Osteocyte (in vitro differentiated cells): Measurements from ENCODE around the gene SPRR5. TPM values are rescaled to one million over a fixed set of nuclear protein-coding genes. Genes with fewer than 3 reads are reported as not detected.
A peak's percentile ranks its signal among the peaks of the same experiment; 100 is the strongest.

Experiments used
- DNase-seq: peaks from one replicate; pipeline ENCODE4 v3.0.0; 2021; ENCODE audit warnings: mixed read lengths; ENCODE audit not compliant: unreplicated experiment; ENCODE audit errors: extremely low spot score
- H3K27ac Mint-ChIP-seq: one replicate; pipeline ENCODE4 v1.8.0; 2021; ENCODE audit warnings: mild to moderate bottlenecking, mixed read lengths; ENCODE audit not compliant: unreplicated experiment
- H3K27me3 Mint-ChIP-seq: one replicate; pipeline ENCODE4 v1.8.0; 2021; ENCODE audit warnings: mixed read lengths; ENCODE audit not compliant: unreplicated experiment
- H3K36me3 Mint-ChIP-seq: one replicate; pipeline ENCODE4 v1.8.0; 2021; ENCODE audit warnings: mixed read lengths; ENCODE audit not compliant: unreplicated experiment
- H3K4me1 Mint-ChIP-seq: one replicate; pipeline ENCODE4 v1.8.0; 2021; ENCODE audit warnings: mixed read lengths; ENCODE audit not compliant: unreplicated experiment
- H3K4me3 Mint-ChIP-seq: one replicate; pipeline ENCODE4 v1.8.0; 2021; ENCODE audit warnings: mild to moderate bottlenecking, moderate library complexity, mixed read lengths; ENCODE audit not compliant: unreplicated experiment
- H3K9me3 Mint-ChIP-seq: one replicate; pipeline ENCODE4 v1.8.0; 2021; ENCODE audit warnings: mixed read lengths; ENCODE audit not compliant: unreplicated experiment
- total RNA-seq: library from RNA; stranded (reverse); gene quantifications from 2 replicates; pipeline ENCODE4 v1.2.1, GENCODE V29; 2021
- TF ChIP-seq, protein P1 (sequence below): fragments of 200-600 bp; sonication (generic); IDR thresholded peaks from 2 replicates; pipeline ENCODE4 v1.5.0; 2021; ENCODE audit warnings: antibody characterized with exemption, mild to moderate bottlenecking, moderate library complexity

SPRR5 gene
- total RNA-seq, 1 donor from 2014 or later: not detected

DNA sequence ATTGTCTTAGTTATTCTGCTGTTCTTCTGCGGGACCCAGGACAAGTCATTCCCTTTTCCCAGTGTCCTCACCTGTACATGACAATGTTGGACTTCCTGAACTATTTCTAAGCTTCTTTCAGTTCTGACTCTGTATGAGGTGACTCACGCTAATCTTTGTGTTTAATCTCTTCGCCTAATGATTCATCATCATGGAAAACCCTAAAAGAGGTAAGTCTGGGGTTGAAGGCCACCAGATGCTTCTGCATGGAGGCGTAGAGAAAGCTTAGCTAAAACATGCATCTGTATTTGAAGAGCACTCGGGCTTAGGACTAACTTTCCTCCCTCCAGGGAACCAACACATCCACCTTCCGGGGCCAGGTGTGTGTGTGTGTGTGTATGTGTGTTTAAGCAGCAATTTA is 7.4 kb downstream of the SPRR5 start:
- Mint-ChIP-seq H3K4me3 (no peak overlapping the region), H3K9me3 (peaks cover 8% of the 10 kb centered on the region), H3K27ac (no peak overlapping the region), H3K36me3 (no peaks in the 10 kb centered on the region), H3K4me1 (no peaks in the 10 kb centered on the region), H3K27me3 (no peaks in the 10 kb centered on the region)
- TF ChIP-seq, protein P1, sequence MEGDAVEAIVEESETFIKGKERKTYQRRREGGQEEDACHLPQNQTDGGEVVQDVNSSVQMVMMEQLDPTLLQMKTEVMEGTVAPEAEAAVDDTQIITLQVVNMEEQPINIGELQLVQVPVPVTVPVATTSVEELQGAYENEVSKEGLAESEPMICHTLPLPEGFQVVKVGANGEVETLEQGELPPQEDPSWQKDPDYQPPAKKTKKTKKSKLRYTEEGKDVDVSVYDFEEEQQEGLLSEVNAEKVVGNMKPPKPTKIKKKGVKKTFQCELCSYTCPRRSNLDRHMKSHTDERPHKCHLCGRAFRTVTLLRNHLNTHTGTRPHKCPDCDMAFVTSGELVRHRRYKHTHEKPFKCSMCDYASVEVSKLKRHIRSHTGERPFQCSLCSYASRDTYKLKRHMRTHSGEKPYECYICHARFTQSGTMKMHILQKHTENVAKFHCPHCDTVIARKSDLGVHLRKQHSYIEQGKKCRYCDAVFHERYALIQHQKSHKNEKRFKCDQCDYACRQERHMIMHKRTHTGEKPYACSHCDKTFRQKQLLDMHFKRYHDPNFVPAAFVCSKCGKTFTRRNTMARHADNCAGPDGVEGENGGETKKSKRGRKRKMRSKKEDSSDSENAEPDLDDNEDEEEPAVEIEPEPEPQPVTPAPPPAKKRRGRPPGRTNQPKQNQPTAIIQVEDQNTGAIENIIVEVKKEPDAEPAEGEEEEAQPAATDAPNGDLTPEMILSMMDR: no peak
- DNase-seq: no peak

- Mint-ChIP-seq H3K4me3 (no peak overlapping the region), H3K27me3 (no peaks in the 10 kb centered on the region), H3K36me3 (no peaks in the 10 kb centered on the region), H3K27ac (no peak overlapping the region), H3K4me1 (no peaks in the 10 kb centered on the region), H3K9me3 (peaks cover 8% of the 10 kb centered on the region)
- TF ChIP-seq, protein P1: no peak
- DNase-seq: peak; percentile 40
Observed at GRCh38 chr1:152957561-152957960, 10.6 kb downstream of the SPRR5 start.

DNA sequence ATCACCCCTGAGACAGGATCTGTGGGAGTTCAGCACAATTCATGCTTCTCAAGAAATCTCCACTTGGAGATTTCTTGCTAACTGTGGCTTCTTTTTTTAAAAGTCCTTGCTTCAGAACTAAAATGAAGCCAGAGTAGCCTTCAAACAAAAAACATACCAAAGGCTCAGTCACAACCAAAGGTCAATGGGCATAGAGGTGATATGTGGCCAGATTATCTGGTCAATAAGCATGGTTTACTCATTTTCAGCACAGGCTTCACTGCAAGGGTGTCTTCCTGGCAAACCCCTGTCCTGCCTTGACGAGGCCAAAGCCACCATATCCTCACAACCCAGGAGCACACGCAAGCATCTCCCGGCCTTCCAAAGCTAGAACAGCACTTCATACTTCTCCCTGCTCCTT is 12.3 kb downstream of the SPRR5 start:
- H3K27ac Mint-ChIP-seq: no peak overlapping the region
- no peaks in the 10 kb centered on the region for H3K36me3 Mint-ChIP-seq
- peaks cover 8% of the 10 kb centered on the region for H3K9me3 Mint-ChIP-seq
- DNase-seq: no peak
- TF ChIP-seq, protein P1: no peak
- H3K4me1 Mint-ChIP-seq: no peaks in the 10 kb centered on the region
- no peak overlapping the region for H3K4me3 Mint-ChIP-seq
- no peaks in the 10 kb centered on the region for H3K27me3 Mint-ChIP-seq

DNA sequence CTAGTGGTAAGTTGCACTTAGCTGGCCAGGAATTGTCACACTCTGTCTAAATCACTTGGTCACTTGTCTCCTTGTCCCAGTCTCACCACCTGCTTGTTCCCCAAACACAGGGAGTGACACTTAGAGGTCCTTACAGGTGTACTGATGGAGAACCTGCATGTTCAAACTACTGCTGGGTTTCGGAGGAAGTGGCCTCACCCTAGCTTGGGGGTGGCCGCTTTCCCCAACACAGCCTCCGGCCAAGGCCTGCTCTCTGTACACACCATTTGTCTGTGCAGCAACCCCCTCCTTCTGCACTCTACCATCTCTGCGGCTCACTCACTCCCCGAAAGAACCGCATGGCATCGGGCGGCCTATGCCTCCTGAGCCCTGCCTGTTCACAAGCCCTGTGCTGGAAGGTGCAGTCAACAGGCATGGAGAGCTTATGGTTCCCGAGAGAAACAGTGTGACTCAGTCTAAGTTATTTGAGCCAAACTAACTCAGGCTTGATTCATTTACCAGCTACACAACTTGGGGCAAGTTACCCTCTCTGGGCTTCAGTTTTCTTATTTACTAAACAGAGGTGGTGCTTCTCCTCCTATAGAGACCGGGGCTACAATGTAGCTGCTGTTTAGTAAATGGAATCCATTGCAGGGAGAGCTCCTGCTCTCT is 12.9 kb downstream of the SPRR5 start:
- no peak overlapping the region for H3K4me3 Mint-ChIP-seq
- peak; percentile 76 for DNase-seq
- no peaks in the 10 kb centered on the region for H3K4me1 Mint-ChIP-seq
- H3K36me3 Mint-ChIP-seq: no peaks in the 10 kb centered on the region
- TF ChIP-seq, protein P1: no peak
- H3K27me3 Mint-ChIP-seq: no peaks in the 10 kb centered on the region
- peaks cover 8% of the 10 kb centered on the region for H3K9me3 Mint-ChIP-seq
- no peak overlapping the region for H3K27ac Mint-ChIP-seq

DNA sequence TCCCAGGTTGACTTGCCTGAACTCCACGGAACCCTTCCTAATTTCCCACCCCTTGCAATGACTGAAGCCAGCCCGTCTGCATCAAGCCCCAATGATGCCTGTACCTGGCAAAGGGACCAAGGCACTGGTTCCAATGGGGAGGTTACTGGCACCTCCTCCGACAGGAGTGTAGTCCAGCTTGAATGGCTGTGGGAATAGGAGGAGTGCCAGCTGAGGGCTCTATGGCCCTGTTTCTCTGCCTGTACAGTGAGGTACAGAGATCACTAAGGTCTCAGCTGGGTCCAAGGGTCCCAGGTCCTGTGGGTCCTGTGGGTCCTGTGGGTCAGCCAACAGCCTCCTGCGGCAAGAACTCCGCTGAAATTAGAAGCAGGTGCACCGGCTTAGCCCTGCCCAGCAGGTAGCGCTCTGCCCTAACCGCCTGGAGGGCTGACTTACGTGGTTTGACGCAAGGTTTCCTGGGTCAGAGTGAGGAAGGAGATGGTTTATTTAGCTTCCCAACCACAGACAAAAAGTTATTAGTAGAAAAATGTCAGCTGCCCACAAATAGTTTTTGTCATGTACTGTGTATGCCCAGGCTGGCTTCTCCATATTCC is 13.5 kb downstream of the SPRR5 start:
- Mint-ChIP-seq H3K27ac (no peak overlapping the region), H3K4me1 (no peaks in the 10 kb centered on the region), H3K27me3 (no peaks in the 10 kb centered on the region), H3K9me3 (peaks cover 8% of the 10 kb centered on the region), H3K4me3 (no peak overlapping the region), H3K36me3 (no peaks in the 10 kb centered on the region)
- TF ChIP-seq, protein P1: no peak
- peak; percentile 80 for DNase-seq
